PC-3 (cell line): ENCODE measurements around the gene PITPNM3. TPM values are rescaled to one million over a fixed set of nuclear protein-coding genes. Genes with fewer than 3 reads are reported as not detected.

Experiments used
- ATAC-seq: fragments of 200-7000 bp; cut with Tn5 transposase; 2 replicates; pipeline ENCODE4 v1.9.1; 2020; ENCODE audit warnings: mild to moderate bottlenecking, moderate library complexity
- BruUV-seq: library from RNA; stranded (reverse); fragments of 400-500 nt; replicated peaks from 2 replicates; lab custom pipeline; 2021; lab: Mats Ljungman, UMichigan
- CTCF ChIA-PET: fragments of 300-600 bp; sonication (Branson Sonifier 250); formaldehyde crosslinking; loops from one replicate; lab custom pipeline; 2022; ENCODE audit warnings: antibody characterized with exemption; lab: Charles Lee
- POLR2A ChIA-PET: fragments of 300-600 bp; sonication (Branson Sonifier 250); formaldehyde crosslinking; loops from one replicate; lab custom pipeline; 2022; ENCODE audit warnings: antibody characterized with exemption; ENCODE audit not compliant: unreplicated experiment; lab: Charles Lee
- DNase-seq: peaks from one replicate; pipeline ENCODE4 v3.0.0-alpha.2; 2015
- H2AFZ ChIP-seq: fragments of 300-600 bp; sonication (generic); 2 replicates; pipeline ENCODE4 v1.6.0; 2016; ENCODE audit warnings: antibody characterized with exemption, low read length
- H3F3A ChIP-seq: fragments of 300-600 bp; sonication (generic); one replicate; pipeline ENCODE4 v1.6.0; 2017; ENCODE audit warnings: antibody characterized with exemption, low read length, control low read depth, mild to moderate bottlenecking; ENCODE audit not compliant: unreplicated experiment
- H3K27ac ChIP-seq: fragments of 300-600 bp; sonication (generic); 2 replicates; pipeline ENCODE4 v1.5.1; 2016; ENCODE audit warnings: mild to moderate bottlenecking, low read length
- H3K27me3 ChIP-seq: fragments of 300-600 bp; sonication (generic); 2 replicates; pipeline ENCODE4 v1.6.1; 2016; ENCODE audit warnings: low read length, mixed read lengths
- H3K36me3 ChIP-seq: fragments of 300-600 bp; sonication (generic); 2 replicates; pipeline ENCODE4 v1.6.1; 2016; ENCODE audit warnings: low read depth, mixed run types, low read length, mixed read lengths
- H3K4me1 ChIP-seq: fragments of 300-600 bp; sonication (generic); 2 replicates; pipeline ENCODE4 v1.5.1; 2016; ENCODE audit warnings: low read length; ENCODE audit not compliant: insufficient read depth
- H3K4me2 ChIP-seq: fragments of 300-600 bp; sonication (generic); 2 replicates; pipeline ENCODE4 v1.6.0; 2016; ENCODE audit warnings: low read length
- H3K4me3 ChIP-seq: fragments of 300-600 bp; sonication (generic); 2 replicates; pipeline ENCODE4 v1.5.1; 2016; ENCODE audit warnings: mild to moderate bottlenecking, low read length, mixed read lengths
- H3K79me2 ChIP-seq: fragments of 300-600 bp; sonication (generic); 2 replicates; pipeline ENCODE4 v1.6.1; 2017; ENCODE audit warnings: low read length, mixed read lengths
- H3K9ac ChIP-seq: fragments of 300-600 bp; sonication (generic); 2 replicates; pipeline ENCODE4 v1.6.0; 2016; ENCODE audit warnings: mild to moderate bottlenecking, low read length
- H3K9me2 ChIP-seq: fragments of 300-600 bp; sonication (generic); replicated peaks from 2 replicates; pipeline ENCODE4 v1.6.1; 2016; ENCODE audit warnings: mixed run types, low read length, mixed read lengths
- H3K9me3 ChIP-seq: fragments of 300-600 bp; sonication (generic); 2 replicates; pipeline ENCODE4 v1.6.1; 2016; ENCODE audit warnings: low read length, mixed read lengths
- H4K20me1 ChIP-seq: fragments of 300-600 bp; sonication (generic); 2 replicates; pipeline ENCODE4 v1.6.1; 2016; ENCODE audit warnings: low read length, mixed read lengths
- CTCF ChIP-seq: fragments of 300-600 bp; sonication (generic); conservative IDR thresholded peaks from 2 replicates; pipeline ENCODE4 v1.5.1; 2017; ENCODE audit warnings: antibody characterized with exemption, low read depth, mild to moderate bottlenecking, low read length
- EZH2 ChIP-seq: fragments of 300-600 bp; sonication (generic); IDR thresholded peaks from one replicate; pipeline ENCODE4 v1.6.1; 2017; ENCODE audit warnings: antibody characterized with exemption, mild to moderate bottlenecking, low read length; ENCODE audit not compliant: unreplicated experiment
- EZH2phosphoT487 ChIP-seq: fragments of 300-600 bp; sonication (generic); IDR thresholded peaks from 2 replicates; pipeline ENCODE4 v1.6.1; 2018; ENCODE audit warnings: mild to moderate bottlenecking, antibody characterized with exemption, low read length, borderline replicate concordance
- intact Hi-C: fragments of 100-400 bp; cut with micrococcal nuclease; formaldehyde crosslinking; loops from 2 replicates; pipeline ENCODE4 v1.9.0; 2023
- total RNA-seq: library from RNA; depleted of rRNA; stranded (reverse); fragments of >200 nt; gene quantifications from 2 replicates; pipeline ENCODE4 v1.2.3, GENCODE V29; 2014

Gene PITPNM3
- total RNA-seq, 1 experiment from 2014 or later, result 7.1 TPM

- Histone ChIP-seq H3K27me3 (no peaks in the 10 kb centered on the region), H3K9ac (no peak overlapping the region), H3K79me2 (no peaks in the 10 kb centered on the region), H3K4me2 (peak overlapping the region; percentile 60), H4K20me1 (no peaks in the 10 kb centered on the region), H3K9me2 (no peaks in the 10 kb centered on the region), H3K36me3 (no peaks in the 10 kb centered on the region), H3F3A (no peaks in the 10 kb centered on the region), H3K9me3 (no peaks in the 10 kb centered on the region), H3K4me1 (peaks cover 24% of the 10 kb centered on the region), H3K4me3 (no peak overlapping the region), H3K27ac (peak overlapping the region; percentile 62), H2AFZ (no peak overlapping the region)
- intact Hi-C loops, result no loop called here
- no peak for DNase-seq
- ChIA-PET CTCF (no interaction called here), POLR2A (interaction anchor here (0.6 kb wide), 1 partner anchor 17 kb away, joined by 3 read pairs; no protein-coding TSS in a partner anchor)
- no peak for ATAC-seq
- TF ChIP-seq EZH2 (no peak), CTCF (no peak), EZH2phosphoT487 (no peak)
- BruUV-seq, result TSS peak; percentile 72
These were observed 32.5 kb downstream of the PITPNM3 start for GRCh38 chr17:6523809-6524355.

- Histone ChIP-seq H3K4me1 (peaks cover 24% of the 10 kb centered on the region), H2AFZ (no peak overlapping the region), H3F3A (no peaks in the 10 kb centered on the region), H3K9ac (no peak overlapping the region), H4K20me1 (no peaks in the 10 kb centered on the region), H3K9me3 (no peaks in the 10 kb centered on the region), H3K79me2 (no peaks in the 10 kb centered on the region), H3K4me2 (peak overlapping the region; percentile 60), H3K36me3 (no peaks in the 10 kb centered on the region), H3K27ac (peak overlapping the region; percentile 62; the same call in 1 of the 2 replicates), H3K27me3 (no peaks in the 10 kb centered on the region), H3K9me2 (no peaks in the 10 kb centered on the region), H3K4me3 (no peak overlapping the region)
- no TSS peak for BruUV-seq
- POLR2A ChIA-PET, result interaction anchor here (0.6 kb wide), 1 partner anchor 16 kb away, joined by 3 read pairs; no protein-coding TSS in a partner anchor
- ATAC-seq (peak; percentile 91), DNase-seq (peak; percentile 73)
- CTCF ChIA-PET, result no interaction called here
- TF ChIP-seq EZH2 (no peak), CTCF (no peak), EZH2phosphoT487 (no peak)
- intact Hi-C loops, result no loop called here
These were observed 33.0 kb downstream of the PITPNM3 start for GRCh38 chr17:6523330-6523729.

- no TSS peak for BruUV-seq
- POLR2A ChIA-PET, result no interaction called here
- CTCF ChIA-PET, result no interaction called here
- no peaks in the 10 kb centered on the region for H4K20me1 ChIP-seq
- H3K4me2 ChIP-seq, result no peak overlapping the region
- no peaks in the 10 kb centered on the region for H3K9me3 ChIP-seq
- no peaks in the 10 kb centered on the region for H3K27me3 ChIP-seq
- no peak for ATAC-seq
- H2AFZ ChIP-seq, result no peak overlapping the region
- intact Hi-C loops, result no loop called here
- TF ChIP-seq EZH2phosphoT487 (no peak), EZH2 (no peak), CTCF (no peak)
- H3F3A ChIP-seq, result no peaks in the 10 kb centered on the region
- peaks cover 24% of the 10 kb centered on the region for H3K4me1 ChIP-seq
- no peak overlapping the region for H3K27ac ChIP-seq
- no peaks in the 10 kb centered on the region for H3K79me2 ChIP-seq
- no peak overlapping the region for H3K4me3 ChIP-seq
- no peak for DNase-seq
- H3K36me3 ChIP-seq, result no peaks in the 10 kb centered on the region
- no peaks in the 10 kb centered on the region for H3K9me2 ChIP-seq
- H3K9ac ChIP-seq, result no peak overlapping the region
These were observed 34.8 kb downstream of the PITPNM3 start for GRCh38 chr17:6521586-6521985.
